ENCODE measurements around the gene NUB1.

Gene NUB1

DNA sequence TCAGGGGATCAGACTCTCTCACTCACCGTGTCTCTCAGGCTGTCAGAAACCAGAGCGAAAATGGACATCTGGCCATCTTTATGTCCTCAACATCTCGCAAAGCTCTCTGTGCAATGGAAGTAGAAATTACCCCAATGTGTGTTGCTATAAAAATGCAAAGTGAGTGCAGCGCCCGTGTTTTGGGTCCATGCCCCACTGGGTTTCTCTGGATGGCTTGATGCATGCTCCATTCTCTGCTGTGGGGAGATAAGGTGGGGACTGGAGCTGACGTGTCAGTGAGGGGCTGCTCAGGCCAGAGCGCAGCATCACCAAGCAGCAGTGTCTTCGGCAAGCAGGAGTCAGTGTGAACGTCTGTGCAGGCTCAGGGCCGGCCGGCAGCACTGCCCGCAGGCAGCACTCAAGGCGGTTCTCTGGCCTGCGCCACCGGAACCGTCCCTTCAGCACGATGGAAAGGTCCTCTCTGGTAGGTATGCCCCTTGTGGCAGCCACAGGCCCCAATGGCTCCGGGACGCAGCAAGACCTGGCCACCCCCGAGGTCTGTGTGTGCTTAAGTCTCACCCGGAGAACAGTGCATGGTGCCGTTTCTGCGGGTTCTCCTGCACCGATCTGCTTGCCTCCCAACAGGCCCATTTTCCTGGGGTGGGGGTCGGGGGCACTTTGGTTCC lies 38.1 kb downstream of the NUB1 start:
- Histone ChIP-seq H3K27me3 (ENCODE audit: control insufficient read depth in 5 of 5, insufficient read depth in 4 of 5, low read length in 5 of 5) (peaks cover 4 to 17% (median 13%) of the 10 kb centered on the region in 5 donors), H3K4me1 (ENCODE audit: control insufficient read depth in 5 of 5, insufficient read depth in 5 of 5, low read length in 5 of 5) (peaks cover 0 to 15% (median 13%) of the 10 kb centered on the region in 5 donors), H3K36me3 (ENCODE audit: control insufficient read depth in 5 of 5, insufficient read depth in 5 of 5, low read length in 5 of 5) (peaks cover 3 to 48% (median 42%) of the 10 kb centered on the region in 5 donors), H3K9ac (ENCODE audit: low read length in 5 of 5) (no peak overlapping the region), H3K9me3 (ENCODE audit: control insufficient read depth in 5 of 5, low read length in 5 of 5) (peaks cover 0 to 4% (median 0%) of the 10 kb centered on the region in 5 donors), H3K4me3 (ENCODE audit: low read depth in 1 of 5, low read length in 5 of 5) (no peak overlapping the region), H3K27ac (ENCODE audit: low read depth, low read length) (no peak overlapping the region)

DNA sequence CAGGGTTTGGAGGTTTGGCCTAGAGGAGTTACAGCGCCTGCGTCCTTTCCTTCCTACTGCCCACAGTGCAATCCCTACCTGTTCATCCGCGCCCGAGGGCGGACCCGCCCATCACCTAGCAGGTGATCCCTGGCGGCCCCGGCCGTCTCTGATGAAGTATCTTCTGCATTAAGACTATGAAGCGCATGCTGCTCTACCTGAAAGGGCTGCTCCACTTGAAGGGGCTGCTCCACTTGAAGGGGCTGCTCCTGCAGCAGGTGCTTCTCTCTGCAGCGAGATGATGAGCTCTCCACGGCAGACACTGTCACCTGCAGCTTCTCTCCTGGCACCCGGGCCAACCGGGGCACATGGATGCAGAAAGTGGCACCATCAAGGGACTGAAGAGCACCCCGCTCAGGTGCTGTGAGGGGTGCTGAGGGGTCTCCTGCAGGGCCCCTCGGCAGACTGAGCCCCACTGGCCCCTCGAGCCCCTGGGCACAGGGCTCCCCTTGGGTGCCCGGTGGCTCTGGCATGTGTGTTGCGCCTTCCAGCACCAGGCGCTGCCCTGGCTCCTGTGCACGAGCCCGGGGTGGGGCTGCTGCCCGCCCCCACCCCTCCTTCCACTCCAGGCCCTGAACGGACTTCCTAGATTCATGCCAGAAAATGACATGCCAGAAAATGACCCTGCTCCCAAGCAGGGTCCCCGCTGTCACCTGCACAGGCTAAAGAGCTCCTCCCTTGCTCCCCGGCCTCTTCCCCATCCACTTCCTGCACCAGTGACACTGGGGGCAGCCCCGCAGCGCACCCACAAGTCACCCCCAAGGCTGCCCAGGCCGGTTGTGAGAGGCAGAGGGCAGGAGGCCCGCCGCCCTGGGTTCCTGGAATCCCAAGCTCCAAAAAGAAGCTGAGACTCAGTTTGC lies 38.8 kb downstream of the NUB1 start:
- Histone ChIP-seq H3K27ac (ENCODE audit: low read depth, low read length) (no peak overlapping the region), H3K9ac (ENCODE audit: low read length in 5 of 5) (no peak overlapping the region), H3K4me1 (ENCODE audit: control insufficient read depth in 5 of 5, insufficient read depth in 5 of 5, low read length in 5 of 5) (peaks cover 0 to 15% (median 13%) of the 10 kb centered on the region in 5 donors), H3K9me3 (ENCODE audit: control insufficient read depth in 5 of 5, low read length in 5 of 5) (peaks cover 0 to 7% (median 0%) of the 10 kb centered on the region in 5 donors), H3K36me3 (ENCODE audit: control insufficient read depth in 5 of 5, insufficient read depth in 5 of 5, low read length in 5 of 5) (peaks cover 3 to 44% (median 38%) of the 10 kb centered on the region in 5 donors), H3K27me3 (ENCODE audit: control insufficient read depth in 5 of 5, insufficient read depth in 4 of 5, low read length in 5 of 5) (peaks cover 4 to 17% (median 13%) of the 10 kb centered on the region in 5 donors), H3K4me3 (ENCODE audit: low read depth in 1 of 5, low read length in 5 of 5) (no peak overlapping the region)

DNA sequence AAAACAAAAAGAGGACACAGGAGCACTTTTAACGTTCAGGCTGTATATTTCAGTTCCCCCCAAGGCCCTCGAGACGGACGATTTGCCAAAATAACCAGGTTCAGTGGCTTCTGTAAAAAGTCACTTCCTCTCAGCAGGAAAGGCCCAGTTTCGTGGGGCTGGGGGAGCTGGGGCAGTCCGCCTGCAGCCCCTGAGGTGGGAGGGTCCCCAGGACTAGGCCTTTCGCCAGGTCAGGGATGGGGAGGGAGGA lies 39.4 kb downstream of the NUB1 start:
- H3K27me3 ChIP-seq (ENCODE audit: control insufficient read depth in 5 of 5, insufficient read depth in 4 of 5, low read length in 5 of 5), result peaks cover 4 to 17% (median 13%) of the 10 kb centered on the region in 5 donors
- H3K9ac ChIP-seq (ENCODE audit: low read length in 5 of 5), result peak overlapping the region in 1 of 5 donors; percentile 11
- H3K4me1 ChIP-seq (ENCODE audit: control insufficient read depth in 5 of 5, insufficient read depth in 5 of 5, low read length in 5 of 5), result peaks cover 0 to 17% (median 13%) of the 10 kb centered on the region in 5 donors
- peaks cover 0 to 7% (median 0%) of the 10 kb centered on the region in 5 donors for H3K9me3 ChIP-seq (ENCODE audit: control insufficient read depth in 5 of 5, low read length in 5 of 5)
- no peak overlapping the region for H3K27ac ChIP-seq (ENCODE audit: low read depth, low read length)
- H3K36me3 ChIP-seq (ENCODE audit: control insufficient read depth in 5 of 5, insufficient read depth in 5 of 5, low read length in 5 of 5), result peaks cover 3 to 39% (median 32%) of the 10 kb centered on the region in 5 donors
- peak overlapping the region in 1 of 5 donors; percentile 47 for H3K4me3 ChIP-seq (ENCODE audit: low read depth in 1 of 5, low read length in 5 of 5)

DNA sequence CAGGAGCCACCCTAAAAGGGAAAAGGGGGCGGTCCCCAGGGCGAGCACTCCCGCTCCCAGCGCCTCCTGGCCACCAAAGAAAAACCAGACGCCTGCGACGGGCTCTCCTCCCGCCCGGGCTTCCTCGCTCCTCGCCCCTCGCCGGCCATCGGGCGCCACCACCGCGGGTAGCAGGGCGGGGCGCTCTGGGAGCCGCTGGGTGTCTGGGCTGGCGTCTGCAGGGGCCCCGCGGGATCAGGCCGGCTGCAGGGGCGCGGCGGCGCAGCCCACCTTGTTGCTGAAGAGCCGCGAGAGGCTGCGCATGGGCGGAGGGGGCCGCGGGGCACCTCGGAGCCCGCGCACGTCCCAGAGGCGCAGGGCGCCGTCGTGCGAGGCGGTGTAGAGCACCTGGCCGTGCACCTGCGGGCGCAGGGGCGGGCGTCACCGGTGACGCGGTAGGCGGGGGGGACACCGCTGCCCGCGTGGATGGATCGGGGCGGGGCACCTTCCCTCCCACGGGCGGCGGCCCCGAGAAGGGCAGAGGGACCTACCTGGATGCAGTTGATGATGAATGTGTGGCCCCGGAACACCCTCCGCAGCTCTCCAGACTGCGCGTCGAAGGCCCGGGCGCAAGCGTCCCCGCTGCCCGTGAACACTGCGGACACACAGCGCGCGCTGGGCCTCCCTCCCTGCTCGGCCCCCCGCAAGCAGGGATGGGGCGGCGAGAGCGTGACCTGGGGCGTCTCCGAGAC lies 39.9 kb downstream of the NUB1 start:
- Histone ChIP-seq H3K4me3 (ENCODE audit: low read depth in 1 of 5, low read length in 5 of 5) (peak overlapping the region in 2 of 5 donors; percentile 16 to 47), H3K36me3 (ENCODE audit: control insufficient read depth in 5 of 5, insufficient read depth in 5 of 5, low read length in 5 of 5) (peaks cover 3 to 34% (median 27%) of the 10 kb centered on the region in 5 donors), H3K9me3 (ENCODE audit: control insufficient read depth in 5 of 5, low read length in 5 of 5) (peaks cover 0 to 7% (median 0%) of the 10 kb centered on the region in 5 donors), H3K27ac (ENCODE audit: low read depth, low read length) (no peak overlapping the region), H3K9ac (ENCODE audit: low read length in 5 of 5) (peak overlapping the region in 1 of 5 donors; percentile 11), H3K27me3 (ENCODE audit: control insufficient read depth in 5 of 5, insufficient read depth in 4 of 5, low read length in 5 of 5) (peaks cover 4 to 17% (median 13%) of the 10 kb centered on the region in 5 donors), H3K4me1 (ENCODE audit: control insufficient read depth in 5 of 5, insufficient read depth in 5 of 5, low read length in 5 of 5) (peaks cover 0 to 22% (median 13%) of the 10 kb centered on the region in 5 donors)

DNA sequence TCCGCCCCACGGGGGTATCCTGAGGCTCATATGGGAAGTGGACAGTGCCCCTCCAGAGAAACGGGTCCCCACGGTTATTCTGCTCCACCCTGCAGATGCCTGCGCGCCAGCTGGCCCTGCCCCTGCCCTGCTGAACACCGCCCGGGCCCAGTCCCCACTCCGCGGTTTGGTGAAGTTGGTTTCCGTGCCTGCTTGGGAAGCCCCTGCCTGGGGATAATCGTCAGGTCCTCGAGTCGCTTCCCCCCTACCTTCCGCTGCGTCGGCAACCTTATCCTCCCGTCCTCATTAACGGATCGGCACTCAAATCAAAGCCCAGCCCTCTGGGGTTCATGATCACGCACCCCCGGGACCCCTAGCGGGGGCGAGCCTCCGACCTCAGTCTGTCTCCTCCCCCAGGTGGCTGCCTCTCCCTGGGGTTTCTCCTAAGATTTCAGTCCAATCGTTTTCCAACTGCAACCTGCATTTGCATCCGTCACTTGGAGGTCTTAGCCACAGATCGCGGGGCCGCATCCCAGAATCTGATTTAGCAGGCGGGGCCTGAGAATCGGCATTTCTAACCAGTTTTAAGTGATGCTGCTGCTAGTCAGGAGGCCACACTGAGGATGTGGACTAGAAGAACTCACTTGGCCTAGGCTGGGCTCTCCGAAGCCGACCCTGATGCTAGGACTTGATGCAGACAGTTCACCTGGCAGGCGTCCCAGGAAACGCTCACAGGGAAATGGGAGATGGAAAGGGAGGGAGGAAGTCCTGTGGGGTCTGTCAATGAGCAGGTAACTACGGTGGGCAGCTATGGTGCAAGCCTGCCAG lies 40.7 kb downstream of the NUB1 start:
- Histone ChIP-seq H3K9me3 (ENCODE audit: control insufficient read depth in 5 of 5, low read length in 5 of 5) (peaks cover 0 to 7% (median 0%) of the 10 kb centered on the region in 5 donors), H3K4me1 (ENCODE audit: control insufficient read depth in 5 of 5, insufficient read depth in 5 of 5, low read length in 5 of 5) (peaks cover 0 to 29% (median 17%) of the 10 kb centered on the region in 5 donors), H3K27me3 (ENCODE audit: control insufficient read depth in 5 of 5, insufficient read depth in 4 of 5, low read length in 5 of 5) (peaks cover 4 to 17% (median 13%) of the 10 kb centered on the region in 5 donors), H3K27ac (ENCODE audit: low read depth, low read length) (no peak overlapping the region), H3K4me3 (ENCODE audit: low read depth in 1 of 5, low read length in 5 of 5) (peak overlapping the region in 2 of 5 donors; percentile 16 to 47), H3K36me3 (ENCODE audit: control insufficient read depth in 5 of 5, insufficient read depth in 5 of 5, low read length in 5 of 5) (peaks cover 0 to 26% (median 20%) of the 10 kb centered on the region in 5 donors), H3K9ac (ENCODE audit: low read length in 5 of 5) (no peak overlapping the region)

DNA sequence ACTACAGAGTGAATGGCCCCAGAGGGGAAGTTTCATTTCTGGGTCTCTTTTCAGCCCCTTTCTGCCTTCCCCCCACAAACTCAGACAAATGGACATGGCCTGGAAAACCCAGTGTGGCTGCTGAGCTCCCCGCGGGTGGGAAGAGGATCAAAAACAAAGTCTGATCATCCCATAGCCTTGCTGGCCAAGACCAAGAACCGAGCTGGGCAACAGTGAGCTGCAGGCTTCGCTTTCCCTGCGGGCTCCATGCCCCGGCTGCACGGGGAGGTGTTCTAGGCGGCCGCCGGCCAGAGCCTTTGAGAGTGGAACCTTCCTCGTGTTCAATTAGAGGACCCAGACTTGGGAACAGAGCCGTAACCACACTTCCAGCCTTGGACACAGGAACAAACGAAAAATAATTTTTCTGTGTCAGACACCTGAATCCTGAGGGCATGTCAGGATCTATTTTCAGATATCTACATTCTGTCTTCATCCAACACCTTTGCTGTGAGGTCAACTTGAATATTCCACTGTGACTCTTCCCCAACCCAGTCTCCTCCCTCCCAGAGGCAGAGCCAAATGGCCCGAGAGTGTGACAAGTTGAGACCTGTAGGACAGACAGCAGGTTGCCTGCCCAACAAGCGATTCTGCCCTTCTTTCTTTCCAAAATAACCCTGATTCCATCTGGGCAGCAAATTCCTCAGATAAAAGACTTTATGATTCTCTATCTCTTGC lies 42.2 kb downstream of the NUB1 start:
- Histone ChIP-seq H3K9me3 (ENCODE audit: control insufficient read depth in 5 of 5, low read length in 5 of 5) (peaks cover 0 to 7% (median 0%) of the 10 kb centered on the region in 5 donors), H3K4me3 (ENCODE audit: low read depth in 1 of 5, low read length in 5 of 5) (no peak overlapping the region), H3K9ac (ENCODE audit: low read length in 5 of 5) (no peak overlapping the region), H3K36me3 (ENCODE audit: control insufficient read depth in 5 of 5, insufficient read depth in 5 of 5, low read length in 5 of 5) (peaks cover 0 to 11% (median 6%) of the 10 kb centered on the region in 5 donors), H3K27me3 (ENCODE audit: control insufficient read depth in 5 of 5, insufficient read depth in 4 of 5, low read length in 5 of 5) (peaks cover 4 to 17% (median 13%) of the 10 kb centered on the region in 5 donors), H3K27ac (ENCODE audit: low read depth, low read length) (no peak overlapping the region), H3K4me1 (ENCODE audit: control insufficient read depth in 5 of 5, insufficient read depth in 5 of 5, low read length in 5 of 5) (peaks cover 0 to 29% (median 17%) of the 10 kb centered on the region in 5 donors)

DNA sequence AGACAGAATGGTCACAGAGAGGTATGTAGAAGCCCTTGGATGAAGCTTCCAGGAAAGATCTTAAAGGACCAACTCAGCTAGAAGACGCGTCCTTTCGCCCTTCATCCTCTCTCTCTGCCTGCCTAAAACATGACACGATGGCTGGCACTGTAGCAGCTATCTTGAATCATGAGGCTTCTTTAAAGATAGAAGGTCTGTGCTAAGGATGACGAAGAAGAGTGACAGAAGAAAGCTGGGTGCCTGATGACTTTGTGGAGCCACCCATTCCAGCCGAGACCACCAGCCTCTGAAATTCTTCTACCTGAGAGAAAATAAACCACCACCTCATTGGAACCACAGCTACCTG lies 42.7 kb downstream of the NUB1 start:
- no peak overlapping the region for H3K9ac ChIP-seq (ENCODE audit: low read length in 5 of 5)
- H3K9me3 ChIP-seq (ENCODE audit: control insufficient read depth in 5 of 5, low read length in 5 of 5), result peaks cover 0 to 7% (median 0%) of the 10 kb centered on the region in 5 donors
- no peak overlapping the region for H3K27ac ChIP-seq (ENCODE audit: low read depth, low read length)
- peaks cover 0 to 7% (median 3%) of the 10 kb centered on the region in 5 donors for H3K36me3 ChIP-seq (ENCODE audit: control insufficient read depth in 5 of 5, insufficient read depth in 5 of 5, low read length in 5 of 5)
- no peak overlapping the region for H3K4me3 ChIP-seq (ENCODE audit: low read depth in 1 of 5, low read length in 5 of 5)
- peaks cover 0 to 29% (median 17%) of the 10 kb centered on the region in 5 donors for H3K4me1 ChIP-seq (ENCODE audit: control insufficient read depth in 5 of 5, insufficient read depth in 5 of 5, low read length in 5 of 5)
- peaks cover 4 to 17% (median 13%) of the 10 kb centered on the region in 5 donors for H3K27me3 ChIP-seq (ENCODE audit: control insufficient read depth in 5 of 5, insufficient read depth in 4 of 5, low read length in 5 of 5)

DNA sequence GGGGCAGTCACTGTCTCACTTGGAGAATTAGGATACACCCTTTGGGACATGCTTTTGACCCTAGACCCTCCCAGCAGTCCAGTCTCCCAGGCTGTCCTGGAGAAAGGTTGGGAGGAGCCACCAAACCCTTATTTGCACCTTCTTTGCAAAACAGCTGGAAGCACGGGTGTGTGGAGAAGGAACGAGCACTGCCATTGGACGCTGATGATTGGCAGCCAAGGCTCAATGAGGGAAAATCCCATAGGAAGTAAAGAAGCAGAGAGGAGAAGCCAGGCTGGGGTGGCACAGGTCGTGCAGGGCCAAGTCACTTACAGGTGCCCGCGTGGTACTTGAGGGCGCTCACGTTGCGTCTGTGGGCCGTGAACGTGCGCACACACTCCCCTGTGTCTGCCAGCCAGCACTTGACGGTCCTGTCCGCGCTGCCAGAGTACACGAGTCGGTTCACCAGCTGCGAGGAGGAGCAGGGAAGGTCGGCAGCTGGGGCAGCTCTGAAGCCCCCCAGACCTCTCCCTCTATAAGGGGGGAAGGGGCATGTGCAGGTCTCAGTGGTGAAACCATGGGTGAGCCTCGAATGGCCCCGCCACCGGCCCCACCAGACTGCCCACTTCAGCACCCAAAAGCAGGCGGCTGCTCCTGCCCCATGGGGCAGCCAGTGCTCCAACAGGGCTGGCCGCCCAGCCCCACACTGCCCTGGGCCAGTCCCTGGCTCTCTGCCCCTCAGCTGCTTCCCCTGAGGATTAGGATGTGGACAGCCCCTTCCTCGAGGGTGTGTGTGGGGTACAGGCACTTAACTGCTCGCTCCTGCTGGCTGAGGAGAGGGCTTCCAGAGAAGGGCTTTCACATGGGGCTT lies 43.4 kb downstream of the NUB1 start:
- H3K4me1 ChIP-seq (ENCODE audit: control insufficient read depth in 5 of 5, insufficient read depth in 5 of 5, low read length in 5 of 5), result peaks cover 0 to 29% (median 17%) of the 10 kb centered on the region in 5 donors
- H3K36me3 ChIP-seq (ENCODE audit: control insufficient read depth in 5 of 5, insufficient read depth in 5 of 5, low read length in 5 of 5), result peaks cover 0 to 2% (median 0%) of the 10 kb centered on the region in 5 donors
- H3K9ac ChIP-seq (ENCODE audit: low read length in 5 of 5), result no peak overlapping the region
- H3K27me3 ChIP-seq (ENCODE audit: control insufficient read depth in 5 of 5, insufficient read depth in 4 of 5, low read length in 5 of 5), result peaks cover 4 to 19% (median 13%) of the 10 kb centered on the region in 5 donors
- H3K4me3 ChIP-seq (ENCODE audit: low read depth in 1 of 5, low read length in 5 of 5), result no peak overlapping the region
- no peak overlapping the region for H3K27ac ChIP-seq (ENCODE audit: low read depth, low read length)
- H3K9me3 ChIP-seq (ENCODE audit: control insufficient read depth in 5 of 5, low read length in 5 of 5), result peaks cover 0 to 7% (median 0%) of the 10 kb centered on the region in 5 donors
